SK-N-SH (cell line): ENCODE results near the gene PIR. TPM values are rescaled to one million over a fixed set of nuclear protein-coding genes. Genes with fewer than 3 reads are reported as not detected.

Experiments
- CTCF ChIA-PET: fragments of 300-600, 350-600 bp; formaldehyde crosslinking; extraction: SDS; loops from one replicate; lab custom pipeline; 2021; lab: Yijun Ruan, JAX
- POLR2A ChIA-PET: fragments of 350-600 bp; sonication (Branson Sonifier 250); formaldehyde crosslinking; extraction: SDS; loops from one replicate; lab custom pipeline; 2020; ENCODE audit warnings: antibody characterized with exemption, inconsistent platforms; lab: Yijun Ruan, JAX
- DNase-seq: peaks from one replicate; pipeline ENCODE4 v3.0.0; 2012
- H2AFZ ChIP-seq: fragments of 200-600 bp; sonication (generic); 2 replicates; pipeline ENCODE4 v1.8.1; 2016; ENCODE audit warnings: antibody characterized with exemption, mild to moderate bottlenecking, low read depth
- H3F3A ChIP-seq: fragments of 200-600 bp; sonication (generic); replicated peaks from 2 replicates; pipeline ENCODE3; 2016; ENCODE audit warnings: antibody characterized with exemption, mild to moderate bottlenecking; ENCODE audit not compliant: insufficient read depth
- H3K27ac ChIP-seq, 2 experiments: fragments of 200-500 bp in 1 of 2; fragments of 200-600 bp in 1 of 2; sonication (Bioruptor generic) in 1 of 2; sonication (generic), shearing (Covaris generic) in 1 of 2; 2 replicates each; pipeline versions ENCODE4 v1.5.1 to v1.6.1; 2014 to 2016; ENCODE audit warnings: low read depth in 2 of 2, inconsistent platforms in 1 of 2, low read length in 1 of 2, mild to moderate bottlenecking in 1 of 2, mixed read lengths in 1 of 2
- H3K27me3 ChIP-seq: fragments of 200-600 bp; sonication (generic), shearing (Covaris generic); 2 replicates; pipeline ENCODE4 v1.6.1; 2016; ENCODE audit warnings: mixed run types; ENCODE audit not compliant: insufficient read depth
- H3K36me3 ChIP-seq, 2 experiments: fragments of 200-500 bp in 1 of 2; fragments of 200-600 bp in 1 of 2; sonication (Bioruptor generic) in 1 of 2; sonication (generic) in 1 of 2; replicated peaks in 1 of 2; 2 replicates each; pipeline versions ENCODE3 to v1.5.1; 2014 to 2016; ENCODE audit warnings: low read length in 1 of 2, mild to moderate bottlenecking in 1 of 2; ENCODE audit not compliant: insufficient read depth in 2 of 2, control insufficient read depth in 1 of 2
- H3K4me1 ChIP-seq, 2 experiments: fragments of 200-500 bp in 1 of 2; fragments of 200-600 bp in 1 of 2; sonication (Bioruptor generic) in 1 of 2; sonication (generic), shearing (Covaris generic) in 1 of 2; 2 replicates each; pipeline versions ENCODE4 v1.5.1 to v1.6.1; 2014 to 2016; ENCODE audit warnings: low read depth in 1 of 2, low read length in 1 of 2, mixed run types in 1 of 2; ENCODE audit not compliant: insufficient read depth in 2 of 2, control insufficient read depth in 1 of 2
- H3K4me2 ChIP-seq: fragments of 200-600 bp; sonication (generic), shearing (Covaris generic); 2 replicates; pipeline ENCODE4 v1.6.1; 2017; ENCODE audit warnings: mixed run types
- H3K4me3 ChIP-seq, 2 experiments: fragments of 200-500 bp in 1 of 2; fragments of 200-600 bp in 1 of 2; sonication (Bioruptor generic) in 1 of 2; sonication (generic), shearing (Covaris generic) in 1 of 2; 2 replicates each; pipeline versions ENCODE4 v1.5.1 to v1.8.1; 2014 to 2016; ENCODE audit warnings: low read depth in 2 of 2, inconsistent platforms in 1 of 2, low read length in 1 of 2, mild to moderate bottlenecking in 1 of 2, mixed read lengths in 1 of 2, moderate library complexity in 1 of 2
- H3K79me2 ChIP-seq: fragments of 200-600 bp; sonication (generic); 2 replicates; pipeline ENCODE4 v1.8.1; 2017; ENCODE audit warnings: mild to moderate bottlenecking; ENCODE audit not compliant: insufficient read depth
- H3K9ac ChIP-seq: fragments of 200-600 bp; sonication (generic); 2 replicates; pipeline ENCODE4 v1.6.1; 2017; ENCODE audit warnings: mixed run types
- H3K9me2 ChIP-seq: fragments of 200-600 bp; sonication (generic); 2 replicates; pipeline ENCODE4 v1.6.1; 2017; ENCODE audit warnings: mixed run types
- H3K9me3 ChIP-seq: fragments of 200-600 bp; sonication (generic); 2 replicates; pipeline ENCODE4 v1.6.1; 2017; ENCODE audit warnings: mixed run types, mild to moderate bottlenecking, moderate library complexity
- H4K20me1 ChIP-seq: fragments of 200-600 bp; sonication (generic); 2 replicates; pipeline ENCODE4 v1.6.1; 2017; ENCODE audit warnings: mild to moderate bottlenecking, mixed run types; ENCODE audit not compliant: insufficient read depth
- CHD2 ChIP-seq: fragments of 150-350 bp; IDR thresholded peaks from 2 replicates; pipeline ENCODE4 v1.6.1; 2018; ENCODE audit warnings: low read length; ENCODE audit not compliant: partially characterized antibody
- CTCF ChIP-seq: fragments of 200-600 bp; sonication (generic); IDR thresholded peaks from 2 replicates; pipeline ENCODE4 v1.6.1; 2017; ENCODE audit warnings: antibody characterized with exemption, mild to moderate bottlenecking, moderate library complexity
- ELF1 ChIP-seq: IDR thresholded peaks from 2 replicates; pipeline ENCODE4 v1.4.0; 2012
- EP300 ChIP-seq, 2 experiments: IDR thresholded peaks; 2 replicates each; pipeline versions ENCODE4 v1.4.0 to v1.6.1; 2012; ENCODE audit warnings: borderline replicate concordance in 1 of 2, low read depth in 1 of 2, low read length in 1 of 2
- EZH2phosphoT487 ChIP-seq: fragments of 200-600 bp; sonication (generic); IDR thresholded peaks from 2 replicates; pipeline ENCODE4 v1.6.1; 2017; ENCODE audit warnings: low read depth, mixed run types, mild to moderate bottlenecking, antibody characterized with exemption, moderate library complexity, borderline replicate concordance
- FOXJ3 ChIP-seq: sonication (generic); formaldehyde crosslinking; IDR thresholded peaks from 2 replicates; pipeline ENCODE4 v1.5.1; 2020; ENCODE audit warnings: mild to moderate bottlenecking, missing genetic modification reagents
- FOXM1 ChIP-seq: IDR thresholded peaks from 2 replicates; pipeline ENCODE4 v1.4.0; 2012; ENCODE audit warnings: low read depth, mild to moderate bottlenecking
- GATA2 ChIP-seq: sonication (generic); formaldehyde crosslinking; IDR thresholded peaks from 2 replicates; pipeline ENCODE4 v1.5.0; 2020; ENCODE audit warnings: mild to moderate bottlenecking, missing genetic modification reagents
- NFIC ChIP-seq: IDR thresholded peaks from 2 replicates; pipeline ENCODE4 v1.4.0; 2012; ENCODE audit warnings: borderline replicate concordance
- NRF1 ChIP-seq: IDR thresholded peaks from 2 replicates; pipeline ENCODE4 v1.6.1; 2012; ENCODE audit warnings: low read depth, mild to moderate bottlenecking, low read length
- POLR2AphosphoS5 ChIP-seq: IDR thresholded peaks from 2 replicates; pipeline ENCODE4 v1.6.1; 2012; ENCODE audit warnings: low read depth, low read length
- RCOR1 ChIP-seq: fragments of 150-350 bp; IDR thresholded peaks from 2 replicates; pipeline ENCODE4 v1.6.1; 2017; ENCODE audit warnings: antibody characterized with exemption, low read length
- RFX5 ChIP-seq: IDR thresholded peaks from 2 replicates; pipeline ENCODE4 v1.6.1; 2012; ENCODE audit warnings: mild to moderate bottlenecking, improper control_type of control experiment, low read length
- SIN3A ChIP-seq: IDR thresholded peaks from 2 replicates; pipeline ENCODE4 v1.6.1; 2012; ENCODE audit warnings: low read depth, mild to moderate bottlenecking, low read length, moderate library complexity, borderline replicate concordance
- SMC3 ChIP-seq: IDR thresholded peaks from 2 replicates; pipeline ENCODE4 v1.6.1; 2012; ENCODE audit warnings: low read depth, low read length, improper control_type of control experiment
- TAF1 ChIP-seq: IDR thresholded peaks from 2 replicates; pipeline ENCODE4 v1.6.1; 2012; ENCODE audit warnings: low read depth, mild to moderate bottlenecking, low read length, moderate library complexity, borderline replicate concordance
- TCF12 ChIP-seq: IDR thresholded peaks from 2 replicates; pipeline ENCODE4 v1.4.0; 2012
- WGBS: methylation state at CpG from one replicate; pipeline ENCODE4 v1.1.6; 2017; ENCODE audit warnings: low lambda C conversion rate; 5-methylcytosine and 5-hydroxymethylcytosine counted together
- polyA plus RNA-seq, 3 experiments: library from polyadenylated mRNA; depleted of rRNA; stranded (reverse); fragments of >200 nt; gene quantifications; 2 replicates each; pipeline ENCODE4 v1.2.3, GENCODE V29; 2012
- TF ChIP-seq, protein P1 (sequence below): IDR thresholded peaks from 2 replicates; pipeline ENCODE4 v1.4.0; 2012; ENCODE audit warnings: low read depth, borderline replicate concordance
- TF ChIP-seq, protein P2 (sequence below): IDR thresholded peaks from 2 replicates; pipeline ENCODE4 v1.4.0; 2012; ENCODE audit warnings: low read depth, borderline replicate concordance
- TF ChIP-seq, protein P3 (sequence below): fragments of 150-350 bp; IDR thresholded peaks from 2 replicates; pipeline ENCODE4 v1.6.1; 2016; ENCODE audit warnings: mild to moderate bottlenecking, low read depth, low read length

The PIR gene
- polyA plus RNA-seq, 1 of the 3 experiments (the other 2 are of a cell fraction), result 12.3 TPM

GRCh38 chrX:15359701-15360100 is 133.4 kb downstream of the PIR start:
- no peak overlapping the region for H3K4me2 ChIP-seq
- TF ChIP-seq FOXJ3 (CRISPR knock-in tag) (no peak), EZH2phosphoT487 (no peak), NRF1 (no peak), RFX5 (no peak), SIN3A (no peak), CHD2 (no peak), SMC3 (no peak), RCOR1 (no peak), FOXM1 (no peak), CTCF (no peak), NFIC (no peak), ELF1 (no peak), TAF1 (no peak), TCF12 (no peak), POLR2AphosphoS5 (no peak), EP300 (IDR thresholded peaks at IDR 0.05; ENCODE audit: borderline replicate concordance in 1 of 2, low read depth in 1 of 2, low read length in 1 of 2) (no peak), GATA2 (CRISPR knock-in tag) (no peak)
- TF ChIP-seq, protein P1, sequence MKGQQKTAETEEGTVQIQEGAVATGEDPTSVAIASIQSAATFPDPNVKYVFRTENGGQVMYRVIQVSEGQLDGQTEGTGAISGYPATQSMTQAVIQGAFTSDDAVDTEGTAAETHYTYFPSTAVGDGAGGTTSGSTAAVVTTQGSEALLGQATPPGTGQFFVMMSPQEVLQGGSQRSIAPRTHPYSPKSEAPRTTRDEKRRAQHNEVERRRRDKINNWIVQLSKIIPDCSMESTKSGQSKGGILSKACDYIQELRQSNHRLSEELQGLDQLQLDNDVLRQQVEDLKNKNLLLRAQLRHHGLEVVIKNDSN, result no peak
- TF ChIP-seq, protein P2, sequence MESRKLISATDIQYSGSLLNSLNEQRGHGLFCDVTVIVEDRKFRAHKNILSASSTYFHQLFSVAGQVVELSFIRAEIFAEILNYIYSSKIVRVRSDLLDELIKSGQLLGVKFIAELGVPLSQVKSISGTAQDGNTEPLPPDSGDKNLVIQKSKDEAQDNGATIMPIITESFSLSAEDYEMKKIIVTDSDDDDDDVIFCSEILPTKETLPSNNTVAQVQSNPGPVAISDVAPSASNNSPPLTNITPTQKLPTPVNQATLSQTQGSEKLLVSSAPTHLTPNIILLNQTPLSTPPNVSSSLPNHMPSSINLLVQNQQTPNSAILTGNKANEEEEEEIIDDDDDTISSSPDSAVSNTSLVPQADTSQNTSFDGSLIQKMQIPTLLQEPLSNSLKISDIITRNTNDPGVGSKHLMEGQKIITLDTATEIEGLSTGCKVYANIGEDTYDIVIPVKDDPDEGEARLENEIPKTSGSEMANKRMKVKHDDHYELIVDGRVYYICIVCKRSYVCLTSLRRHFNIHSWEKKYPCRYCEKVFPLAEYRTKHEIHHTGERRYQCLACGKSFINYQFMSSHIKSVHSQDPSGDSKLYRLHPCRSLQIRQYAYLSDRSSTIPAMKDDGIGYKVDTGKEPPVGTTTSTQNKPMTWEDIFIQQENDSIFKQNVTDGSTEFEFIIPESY, result no peak
- TF ChIP-seq, protein P3, sequence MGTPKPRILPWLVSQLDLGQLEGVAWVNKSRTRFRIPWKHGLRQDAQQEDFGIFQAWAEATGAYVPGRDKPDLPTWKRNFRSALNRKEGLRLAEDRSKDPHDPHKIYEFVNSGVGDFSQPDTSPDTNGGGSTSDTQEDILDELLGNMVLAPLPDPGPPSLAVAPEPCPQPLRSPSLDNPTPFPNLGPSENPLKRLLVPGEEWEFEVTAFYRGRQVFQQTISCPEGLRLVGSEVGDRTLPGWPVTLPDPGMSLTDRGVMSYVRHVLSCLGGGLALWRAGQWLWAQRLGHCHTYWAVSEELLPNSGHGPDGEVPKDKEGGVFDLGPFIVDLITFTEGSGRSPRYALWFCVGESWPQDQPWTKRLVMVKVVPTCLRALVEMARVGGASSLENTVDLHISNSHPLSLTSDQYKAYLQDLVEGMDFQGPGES, result no peak
- H3K79me2 ChIP-seq, result no peaks in the 10 kb centered on the region
- WGBS, result 46% methylated on average over 2 of the region's 2 CpGs
- H2AFZ ChIP-seq, result no peak overlapping the region
- CTCF ChIA-PET, result interaction anchor here (2.3 kb wide), 1 partner anchor 11 kb away, joined by 9 read pairs; no protein-coding TSS in a partner anchor
- H3K4me1 ChIP-seq, result no peaks in the 10 kb centered on the region
- POLR2A ChIA-PET, result no interaction called here
- H3K9me3 ChIP-seq, result no peaks in the 10 kb centered on the region
- DNase-seq, result no peak
- H3K36me3 ChIP-seq, result no peaks in the 10 kb centered on the region
- H4K20me1 ChIP-seq, result no peaks in the 10 kb centered on the region
- no peaks in the 10 kb centered on the region for H3K27me3 ChIP-seq
- no peaks in the 10 kb centered on the region for H3K9me2 ChIP-seq
- no peak overlapping the region for H3K4me3 ChIP-seq
- H3K27ac ChIP-seq, result no peak overlapping the region
- no peaks in the 10 kb centered on the region for H3F3A ChIP-seq
- H3K9ac ChIP-seq, result no peak overlapping the region
